Ammon's horn (tissue), 1 donor: ENCODE measurements around the gene NTN5.
"Not testable (repeated sequence)": the region's sequence is repeated elsewhere in the genome, so short reads cannot be mapped to it uniquely, and the experiment has no call there.

ENCODE experiments used
- DNase-seq: peaks from one replicate; pipeline ENCODE4 v3.0.0-alpha.2; 2016; ENCODE audit warnings: low spot score

Gene NTN5

DNA sequence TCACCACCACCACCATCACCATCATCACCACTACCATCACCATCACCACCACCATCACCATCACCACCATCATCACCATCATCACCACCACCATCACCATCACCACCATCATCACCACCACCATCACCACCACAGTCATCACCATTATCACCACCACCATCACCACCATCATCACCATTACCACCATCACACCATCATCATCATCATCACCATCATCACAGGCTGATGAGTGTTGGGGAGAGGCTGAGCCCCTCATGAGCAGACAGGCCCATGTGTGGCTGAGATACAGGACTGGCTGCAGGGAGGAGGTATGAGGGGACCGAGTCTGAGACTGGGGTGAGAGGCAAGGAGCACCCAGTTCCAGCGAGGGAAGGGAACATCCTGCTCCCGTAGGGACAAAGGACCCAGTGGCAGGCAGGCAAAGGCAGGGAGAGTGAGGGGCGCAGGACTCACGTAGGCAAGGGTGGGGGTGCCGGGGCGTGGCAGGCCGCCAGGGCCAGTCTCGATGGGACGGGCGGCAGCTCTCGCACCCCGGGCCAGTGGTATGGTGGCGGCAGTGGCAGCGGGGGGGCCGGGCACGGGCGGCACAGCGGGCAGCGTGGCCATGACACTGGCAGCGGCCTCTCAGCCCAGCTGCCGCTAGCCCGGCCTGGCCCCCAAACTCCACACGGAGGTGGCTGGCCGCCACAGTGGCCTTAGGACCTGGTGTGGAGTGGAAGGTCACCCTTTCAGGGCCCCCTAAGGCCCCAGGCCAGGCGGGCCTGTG lies 2.7 kb downstream of the NTN5 start:
- DNase-seq, result no peak

DNA sequence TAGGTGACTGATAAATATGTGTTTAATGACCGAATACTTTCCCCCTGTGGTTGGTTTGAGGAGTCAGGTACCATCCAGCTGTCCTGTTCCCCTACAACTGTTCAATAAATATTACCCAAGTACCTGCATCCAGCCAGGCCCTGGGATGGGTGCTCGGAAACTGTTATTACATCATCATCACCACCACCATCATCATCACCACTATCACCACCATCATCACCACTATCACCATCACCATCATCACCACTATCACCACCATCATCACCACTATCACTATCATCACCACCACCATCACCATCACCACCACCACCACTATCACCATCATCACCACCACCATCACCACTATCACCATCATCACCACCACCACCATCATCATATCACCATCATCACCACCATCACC lies 4.1 kb downstream of the NTN5 start:
- no peak for DNase-seq

DNA sequence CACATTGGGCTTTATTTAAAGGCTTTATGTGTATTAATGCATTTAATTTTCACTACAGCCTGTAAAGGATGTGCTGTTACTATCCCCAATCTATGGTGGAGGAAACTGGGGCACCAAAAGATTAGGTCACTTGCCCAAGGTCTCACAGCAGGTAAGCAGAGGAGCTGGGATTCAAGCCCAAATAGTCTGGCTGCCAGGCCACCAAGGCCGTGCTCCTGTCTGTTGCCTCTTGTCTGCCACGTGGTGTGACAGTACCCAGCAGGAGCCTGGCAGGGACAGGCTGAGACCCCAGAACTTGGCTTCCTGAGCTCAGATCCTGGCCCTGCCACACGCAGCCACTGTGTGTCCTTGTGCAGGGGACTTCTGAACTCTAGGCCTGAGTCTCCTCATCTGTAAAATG lies 4.5 kb downstream of the NTN5 start:
- DNase-seq, result no peak

DNA sequence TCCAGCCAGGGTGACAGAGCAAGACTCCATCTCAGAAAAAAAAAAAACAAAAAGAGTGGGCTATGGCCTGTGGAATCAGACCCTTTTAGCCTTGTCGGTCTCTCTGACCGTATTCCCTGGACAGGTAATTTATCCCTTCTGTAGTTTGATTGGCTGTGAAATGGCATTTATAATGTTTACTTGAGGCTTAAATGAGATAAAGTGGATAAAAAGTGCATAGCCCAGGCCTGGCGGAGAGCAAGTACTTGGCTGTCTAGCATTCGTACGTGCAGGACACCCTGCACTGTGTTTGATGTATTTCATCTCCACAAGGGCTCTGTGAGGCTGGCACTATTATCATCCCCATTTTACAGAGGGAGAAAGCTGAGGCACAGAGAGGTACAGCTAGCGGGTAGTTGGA lies 7.0 kb downstream of the NTN5 start:
- no peak for DNase-seq

DNA sequence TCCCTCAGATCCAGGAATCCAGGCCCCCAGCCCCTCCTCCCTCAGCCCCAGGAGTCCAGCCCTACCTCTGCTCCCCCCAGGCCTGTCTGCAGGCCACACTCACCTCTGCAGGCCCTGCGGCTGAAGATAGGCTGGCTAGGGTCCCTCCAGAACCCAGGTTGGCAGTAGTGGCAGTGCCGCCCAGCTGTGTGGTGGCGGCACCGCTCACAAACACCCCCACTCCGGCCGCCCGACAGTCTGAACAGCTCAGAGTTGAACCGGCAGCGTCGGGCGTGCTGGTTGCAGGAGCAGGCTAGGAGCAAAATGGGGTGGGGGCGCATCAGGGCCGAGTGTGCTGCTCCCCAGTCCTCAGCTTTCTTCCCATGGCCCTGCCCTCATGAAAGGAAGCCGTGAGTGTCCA lies 8.3 kb downstream of the NTN5 start:
- DNase-seq, result no peak

DNA sequence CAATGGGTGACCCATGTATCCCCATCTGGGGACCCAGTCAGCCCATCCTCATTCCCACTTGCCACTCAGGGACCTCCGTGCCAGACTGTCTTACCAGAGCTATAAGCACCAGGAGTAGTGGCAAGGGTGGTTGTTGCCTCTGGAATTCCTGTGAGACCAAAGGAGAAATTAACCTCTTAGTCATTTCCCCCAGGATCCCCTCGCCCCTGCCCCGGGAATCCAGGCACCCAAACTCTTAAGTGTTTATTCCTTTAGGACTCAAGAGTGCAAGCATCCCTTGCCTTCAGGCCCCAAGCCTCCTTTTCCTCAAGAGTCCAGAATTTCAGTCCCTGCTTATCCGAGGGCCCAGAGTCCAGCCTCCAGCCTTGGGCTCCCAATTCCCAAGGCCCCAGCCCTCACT lies 9.2 kb downstream of the NTN5 start:
- no peak for DNase-seq

DNA sequence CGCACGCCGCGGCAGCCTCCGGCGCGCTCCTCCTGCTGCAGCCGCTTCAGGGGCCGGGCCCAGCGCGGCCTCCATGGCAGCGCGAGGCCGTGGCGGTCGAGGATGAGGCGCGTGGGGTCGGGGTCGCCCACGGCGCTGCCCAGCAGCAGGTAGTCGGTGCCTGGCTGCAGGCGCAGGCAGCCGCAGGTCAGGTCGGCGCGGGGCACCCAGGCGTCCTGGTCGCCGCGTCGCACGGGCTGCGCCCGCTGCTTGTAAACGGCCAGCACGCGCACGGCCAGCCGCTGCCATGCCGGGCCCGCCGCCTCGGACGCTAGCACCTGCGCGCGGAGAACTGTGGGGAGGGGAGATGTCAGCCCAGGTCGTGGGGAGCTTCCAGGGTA lies 11.1 kb downstream of the NTN5 start:
- DNase-seq, result no peak

DNA sequence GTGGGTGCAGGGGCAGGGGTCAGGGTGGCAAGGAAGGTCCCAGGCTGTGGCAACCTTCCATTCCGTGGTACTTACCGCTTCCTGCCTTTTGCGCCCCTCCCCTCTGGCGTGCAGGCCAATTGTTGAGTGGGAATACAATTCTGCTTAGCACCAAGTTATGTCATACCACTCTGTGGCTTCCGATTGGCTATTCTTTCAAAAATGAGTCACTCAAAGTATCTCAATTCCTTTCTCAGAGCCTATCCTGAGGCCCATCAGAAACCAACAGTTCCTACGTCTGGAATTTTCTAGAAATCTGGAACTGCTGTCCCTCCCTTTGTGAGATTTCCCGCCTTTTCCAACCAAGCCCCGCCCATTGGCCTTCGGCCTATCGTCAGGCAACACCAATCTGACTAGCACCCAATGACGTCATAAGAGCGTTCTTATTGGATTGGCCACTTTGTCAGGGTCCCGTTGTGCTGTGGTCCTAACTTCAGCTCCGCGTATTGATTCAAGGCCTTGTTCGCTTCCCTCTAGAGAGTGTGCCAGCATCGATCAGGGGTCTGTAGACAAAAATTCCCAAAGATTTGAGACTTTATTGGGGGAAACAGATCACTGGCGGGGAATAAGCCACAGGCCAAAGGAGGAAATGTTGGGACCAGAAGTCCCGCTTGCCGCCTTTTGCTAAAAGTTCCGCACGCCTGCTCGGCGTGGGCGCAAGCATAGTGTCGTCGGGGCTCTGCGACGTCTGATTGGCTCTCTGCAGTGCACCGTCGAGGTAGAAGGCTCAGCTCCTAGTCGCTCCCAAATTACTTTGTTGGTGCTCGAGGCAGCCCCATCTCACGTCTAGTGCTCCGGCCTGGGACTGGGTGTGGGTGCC lies 11.7 kb downstream of the NTN5 start:
- DNase-seq, result peak; percentile 90

DNA sequence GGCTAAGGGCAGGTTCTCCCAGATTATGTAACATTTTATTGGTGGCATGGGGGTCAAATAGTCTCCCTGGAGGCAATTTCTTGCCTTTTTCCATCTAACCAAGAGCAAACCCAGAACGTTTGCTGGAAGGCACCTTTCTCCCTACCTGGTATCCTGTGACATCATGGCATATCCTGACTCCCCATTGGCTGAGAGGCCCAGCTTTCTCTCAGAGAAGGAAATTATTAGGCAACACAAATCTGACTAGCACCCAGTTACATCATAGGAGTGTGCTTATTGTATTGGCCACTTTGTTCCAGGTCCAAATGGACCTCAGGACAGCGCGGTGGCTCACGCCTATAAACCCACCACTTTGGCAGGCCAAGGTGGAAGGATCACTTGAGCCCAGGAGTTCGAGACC lies 13.0 kb downstream of the NTN5 start:
- DNase-seq, result no peak

DNA sequence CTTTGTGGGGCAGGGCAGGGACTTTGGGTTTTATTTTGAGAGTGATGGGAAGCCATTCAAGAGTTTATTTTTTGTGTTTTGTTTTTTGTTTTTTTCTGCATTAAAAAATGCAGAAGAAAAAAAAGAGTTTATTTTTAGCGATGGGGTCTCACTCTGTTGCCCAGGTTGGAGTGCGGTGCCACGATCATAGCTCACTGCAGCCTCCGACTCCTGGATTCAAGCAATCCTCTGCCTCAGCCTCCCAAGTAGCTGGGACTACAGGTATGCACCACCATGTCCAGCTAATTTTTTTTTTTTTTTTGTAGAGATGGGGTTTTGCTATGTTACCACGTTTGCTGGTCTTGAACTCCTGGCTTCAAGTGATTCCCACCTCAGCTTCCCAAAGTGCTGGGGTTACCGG lies 14.3 kb downstream of the NTN5 start:
- no peak for DNase-seq

DNA sequence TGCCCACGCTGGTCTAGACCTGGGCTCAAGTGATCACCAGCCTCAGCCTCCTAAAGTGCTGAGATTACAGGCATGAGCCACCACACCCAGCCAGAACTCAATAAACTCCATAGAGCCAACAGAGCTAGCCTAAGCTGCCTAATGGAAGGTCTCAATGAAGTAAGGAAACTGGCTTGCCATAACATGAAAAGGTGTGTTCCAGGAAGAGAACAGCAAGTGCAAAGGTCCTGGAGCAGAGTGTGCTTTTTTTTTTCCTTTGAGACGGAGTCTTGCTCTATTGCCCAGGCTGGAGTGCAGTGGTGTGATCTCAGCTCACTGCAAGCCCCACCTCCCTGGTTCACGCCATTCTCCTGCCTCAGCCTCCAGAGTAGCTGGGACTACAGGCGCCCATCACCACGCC lies 15.0 kb downstream of the NTN5 start:
- DNase-seq, result not testable (repeated sequence)

DNA sequence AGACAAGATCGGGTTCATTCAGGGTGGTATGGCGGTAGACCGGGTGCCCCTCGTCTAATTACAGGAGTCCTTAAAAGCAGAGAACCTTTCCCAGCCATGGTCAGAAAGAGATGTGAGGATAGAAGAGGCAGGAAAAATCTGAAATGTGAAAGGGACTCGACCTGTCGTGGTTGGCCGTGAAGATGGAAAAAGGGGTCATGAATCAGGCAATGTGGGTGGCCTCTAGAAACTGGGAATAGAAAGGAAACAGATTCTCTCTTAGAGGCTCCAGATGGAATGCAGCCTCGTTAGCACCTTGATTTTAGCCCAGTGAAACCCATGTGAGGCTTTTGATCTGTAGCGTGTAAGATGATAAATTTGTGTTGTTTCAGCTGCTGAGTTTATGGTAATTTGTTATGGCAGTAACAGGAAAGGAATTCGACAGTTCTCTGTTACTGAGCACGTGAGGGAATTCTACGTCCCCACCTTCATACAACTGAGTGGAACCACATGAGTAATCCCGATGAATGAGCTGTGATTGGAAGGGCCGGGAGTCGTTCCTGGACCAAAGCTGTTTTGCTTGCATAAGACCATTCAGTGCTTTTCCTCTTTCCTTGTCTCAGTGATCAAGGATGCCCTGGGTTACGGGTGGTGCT lies 15.9 kb downstream of the NTN5 start:
- no peak for DNase-seq

DNA sequence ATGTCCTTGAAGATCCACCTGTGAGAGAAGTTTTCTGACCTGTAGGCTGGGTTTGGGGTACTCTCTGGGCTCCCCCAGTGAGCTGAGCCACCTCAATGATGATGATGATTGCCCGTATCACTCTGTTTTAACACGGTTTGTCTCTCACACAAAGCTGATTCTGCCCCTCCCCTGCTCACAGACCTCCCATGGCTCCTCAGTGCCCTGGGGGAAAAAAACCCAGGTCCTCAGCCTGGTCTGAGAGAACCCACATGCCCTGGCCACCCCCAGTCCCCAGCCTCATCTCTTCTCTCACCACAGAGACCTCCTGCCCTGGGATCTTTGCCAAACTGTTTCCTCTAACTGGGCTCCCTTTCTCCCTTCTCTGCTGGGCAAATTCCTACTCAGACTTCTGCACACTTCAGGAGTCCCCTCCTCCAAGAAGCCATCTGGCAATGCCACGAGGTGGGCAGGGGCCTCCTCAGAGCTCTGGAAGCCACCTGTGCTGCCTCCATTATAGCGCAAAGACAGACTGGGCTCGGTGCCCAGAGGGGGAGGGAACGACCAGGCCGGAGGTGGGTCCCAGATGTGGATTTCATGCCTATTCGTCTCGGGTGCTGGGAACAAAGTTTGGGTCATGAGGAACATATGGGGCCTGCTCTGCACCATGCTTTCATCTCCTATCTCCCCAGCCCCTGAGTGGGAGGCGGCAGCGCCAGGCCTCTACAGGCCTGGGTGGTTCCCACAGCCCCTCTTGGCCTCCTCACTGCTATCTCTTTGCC lies 18.3 kb downstream of the NTN5 start:
- no peak for DNase-seq

DNA sequence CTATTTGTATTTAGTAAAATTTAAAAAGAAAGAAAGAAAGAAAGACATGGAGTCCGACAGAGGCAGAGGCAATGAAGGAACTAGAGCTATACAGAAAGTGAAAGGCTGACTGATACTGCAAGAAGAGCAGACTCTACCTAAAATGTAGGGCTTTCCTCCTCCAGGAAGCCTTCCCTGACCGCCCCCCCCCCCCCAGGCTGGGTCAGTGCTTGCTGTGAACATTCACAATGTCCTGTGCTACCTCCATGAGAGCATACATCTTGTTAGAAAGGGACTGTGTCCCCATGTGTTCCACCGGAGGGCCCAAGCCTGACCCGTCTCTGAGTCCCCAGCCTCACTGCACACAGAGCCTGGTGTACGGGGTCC lies 21.2 kb downstream of the NTN5 start:
- no peak for DNase-seq

DNA sequence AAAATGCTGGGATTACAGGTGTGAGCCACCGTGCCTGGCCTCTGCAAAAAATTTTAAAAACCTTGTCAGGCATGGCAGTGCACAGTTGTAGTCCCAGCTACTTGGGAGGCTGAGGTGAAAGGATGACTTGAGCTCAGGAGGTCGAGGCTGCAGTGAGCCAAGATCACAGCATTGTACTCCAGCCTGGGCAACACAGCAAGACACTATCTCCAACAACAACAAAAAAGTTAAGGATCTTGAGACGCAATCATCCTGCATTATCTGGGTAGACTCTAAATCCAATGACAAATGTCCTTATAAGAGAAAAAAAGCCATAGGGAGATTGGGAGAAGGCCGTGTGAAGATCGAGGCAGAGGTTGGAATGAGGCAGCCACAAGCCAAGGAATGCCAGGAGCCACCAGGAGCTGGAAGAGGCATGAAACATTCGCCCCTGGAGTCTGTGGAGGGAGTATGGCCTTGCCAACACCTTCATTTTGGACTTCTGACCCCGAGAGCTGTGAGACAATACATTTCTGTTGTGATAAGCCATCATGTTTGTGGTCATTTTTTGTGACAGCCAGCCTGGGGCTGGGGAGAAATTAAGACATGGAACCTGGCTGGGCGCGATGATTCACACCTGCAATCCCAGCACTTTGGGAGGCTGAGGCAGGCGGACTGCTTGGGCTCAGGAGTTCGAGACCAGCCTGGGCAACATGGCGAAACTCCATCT lies 21.7 kb downstream of the NTN5 start:
- no peak for DNase-seq

DNA sequence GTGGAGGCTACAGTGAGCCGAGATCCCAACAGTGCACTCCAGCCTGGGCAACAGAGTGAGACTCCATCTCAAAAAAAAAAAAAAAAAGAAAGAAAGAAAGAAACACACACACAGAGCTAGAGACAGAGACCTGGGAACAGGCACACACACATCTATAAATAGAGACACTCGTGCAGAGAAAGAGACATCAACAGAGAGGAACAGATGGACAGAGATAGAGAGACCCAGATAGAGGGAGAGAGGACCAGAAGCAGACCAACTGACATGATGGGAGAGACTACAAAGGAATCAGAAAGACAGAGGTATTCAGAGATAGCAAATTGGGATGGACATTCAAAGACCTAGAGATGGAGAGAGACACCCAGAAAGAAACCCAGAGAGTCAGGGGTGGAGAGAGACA lies 24.7 kb downstream of the NTN5 start:
- no peak for DNase-seq

DNA sequence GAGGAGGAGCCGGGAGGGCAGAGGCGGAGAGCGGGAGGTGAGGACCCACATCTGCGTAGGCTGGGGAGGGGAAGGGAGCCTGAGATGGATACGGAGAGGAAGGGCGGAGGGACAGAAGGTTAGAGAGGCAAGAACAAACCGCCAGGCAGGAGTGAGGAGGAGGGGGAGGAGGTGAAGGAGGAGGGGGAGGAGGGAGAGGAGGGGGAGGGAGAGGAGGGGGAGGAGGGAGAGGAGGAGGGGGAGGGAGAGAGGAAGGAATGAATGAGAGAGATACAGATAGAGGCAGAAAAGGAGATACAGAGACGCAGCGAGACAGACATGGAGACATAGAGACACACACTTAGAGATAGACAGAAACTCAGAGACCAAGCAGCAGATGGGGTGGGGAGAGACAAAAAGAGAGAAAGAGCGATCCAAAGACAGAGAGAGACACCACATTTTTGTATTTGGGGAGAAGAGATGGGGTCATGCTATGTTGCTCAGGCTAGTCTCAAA lies 26.0 kb downstream of the NTN5 start:
- no peak for DNase-seq

DNA sequence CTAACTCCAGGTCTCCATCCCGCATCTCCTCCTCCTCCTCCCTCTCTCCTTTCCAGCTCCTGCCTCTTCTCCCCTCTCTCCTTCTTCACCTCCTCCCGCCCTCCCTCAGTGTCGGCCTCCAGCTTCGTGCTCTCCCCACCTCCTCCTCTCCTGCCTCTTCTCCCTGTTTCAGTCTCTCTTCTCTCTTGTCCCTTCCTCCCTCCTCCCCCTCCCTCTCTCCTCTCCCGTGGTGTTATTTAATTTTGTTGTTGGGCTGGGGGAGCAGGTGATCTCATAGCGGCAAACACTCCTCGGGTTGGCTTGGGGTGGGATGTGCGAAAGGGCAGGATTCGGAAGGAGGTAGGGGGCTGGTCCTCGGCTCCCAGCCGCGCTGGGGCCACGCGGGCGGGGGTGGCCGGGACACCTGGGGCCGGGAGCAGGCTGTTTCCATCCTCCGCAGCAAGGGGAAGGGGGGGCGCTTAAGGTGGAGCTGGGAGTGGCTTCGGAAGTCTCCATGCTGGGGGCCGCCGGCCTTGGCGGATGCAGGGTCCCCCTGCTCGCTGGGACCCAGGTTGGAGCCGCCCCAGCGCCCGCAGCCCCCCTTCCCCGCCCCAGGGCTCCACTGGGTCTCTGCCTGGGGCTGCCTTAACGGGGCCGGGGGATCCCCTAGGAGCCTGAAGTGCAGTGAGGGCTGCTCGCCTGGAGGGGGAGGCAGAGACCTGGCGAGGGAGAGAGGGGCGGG lies 26.7 kb downstream of the NTN5 start, which contains the start of gene CA11:
Gene CA11 (minus strand): TSS at position 187 of the 721 bp plus-strand sequence. CDS start 555 bp downstream, outside the sequence.
- peak; percentile 94 for DNase-seq

DNA sequence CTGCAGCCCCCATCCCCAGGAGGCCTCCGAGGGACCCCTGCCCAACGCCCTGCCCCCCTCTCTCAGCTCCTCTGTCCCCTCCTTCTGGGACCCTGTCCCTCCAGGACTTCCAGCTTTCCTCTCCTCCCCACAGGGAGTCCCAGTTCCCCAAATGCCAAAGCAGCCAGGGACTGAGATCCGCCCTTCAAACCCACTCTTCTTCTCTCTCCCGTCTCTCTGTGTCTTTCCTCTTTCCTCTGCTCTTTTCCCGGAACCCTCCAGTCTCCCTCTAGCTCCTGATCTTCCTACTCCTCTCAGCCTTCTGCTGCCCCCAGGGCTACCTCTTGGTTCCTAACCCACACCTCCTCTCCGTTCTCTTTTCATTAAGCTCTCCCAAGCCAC lies 27.2 kb downstream of the NTN5 start:
- no peak for DNase-seq

DNA sequence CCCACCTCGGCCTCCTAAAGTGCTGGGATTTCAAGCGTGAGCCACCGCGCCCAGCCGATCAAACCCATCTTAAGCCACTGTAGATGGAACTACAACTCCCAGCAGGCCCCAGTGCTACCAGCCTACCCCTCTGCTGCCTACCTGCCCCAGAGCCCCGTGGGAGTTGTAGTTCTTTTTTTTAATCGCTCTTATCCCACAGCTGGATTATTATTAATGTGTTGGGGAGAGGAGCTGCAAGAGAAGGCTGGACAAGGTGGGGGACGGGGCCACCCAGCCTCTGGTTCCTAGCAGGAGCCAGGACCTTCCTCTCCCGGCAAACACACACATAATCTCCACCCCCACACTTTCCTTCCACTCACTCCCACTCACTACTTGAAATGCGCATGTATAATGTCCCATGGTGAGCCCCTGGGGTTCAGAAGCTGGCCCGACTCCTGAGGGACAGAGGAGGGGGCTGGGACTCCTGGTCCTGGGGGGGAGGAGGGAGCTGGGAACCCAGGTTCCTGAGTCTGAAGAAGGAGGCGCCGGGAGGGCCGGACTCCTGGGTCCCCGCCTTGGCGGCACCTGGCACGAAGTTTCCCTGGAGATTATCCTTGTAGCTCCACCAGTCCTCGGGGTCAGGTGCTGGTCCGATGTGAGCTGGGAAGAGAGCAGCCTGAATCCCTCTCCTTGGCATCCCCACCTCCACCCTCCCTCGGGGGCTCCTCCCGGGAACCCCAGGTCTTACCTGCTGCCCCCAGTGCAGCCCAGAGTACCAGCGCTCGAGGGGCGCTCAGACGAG lies 27.8 kb downstream of the NTN5 start:
- peak; percentile 94 for DNase-seq
